HuH-7.5 (cell line): ENCODE results near the gene TULP4.
"Not testable (repeated sequence)": the region's sequence is repeated elsewhere in the genome, so short reads cannot be mapped to it uniquely, and the experiment has no call there.

ENCODE experiments used
- DNase-seq: peaks from one replicate; pipeline ENCODE4 v3.0.0; 2011; ENCODE audit warnings: low spot score

The TULP4 gene

DNA sequence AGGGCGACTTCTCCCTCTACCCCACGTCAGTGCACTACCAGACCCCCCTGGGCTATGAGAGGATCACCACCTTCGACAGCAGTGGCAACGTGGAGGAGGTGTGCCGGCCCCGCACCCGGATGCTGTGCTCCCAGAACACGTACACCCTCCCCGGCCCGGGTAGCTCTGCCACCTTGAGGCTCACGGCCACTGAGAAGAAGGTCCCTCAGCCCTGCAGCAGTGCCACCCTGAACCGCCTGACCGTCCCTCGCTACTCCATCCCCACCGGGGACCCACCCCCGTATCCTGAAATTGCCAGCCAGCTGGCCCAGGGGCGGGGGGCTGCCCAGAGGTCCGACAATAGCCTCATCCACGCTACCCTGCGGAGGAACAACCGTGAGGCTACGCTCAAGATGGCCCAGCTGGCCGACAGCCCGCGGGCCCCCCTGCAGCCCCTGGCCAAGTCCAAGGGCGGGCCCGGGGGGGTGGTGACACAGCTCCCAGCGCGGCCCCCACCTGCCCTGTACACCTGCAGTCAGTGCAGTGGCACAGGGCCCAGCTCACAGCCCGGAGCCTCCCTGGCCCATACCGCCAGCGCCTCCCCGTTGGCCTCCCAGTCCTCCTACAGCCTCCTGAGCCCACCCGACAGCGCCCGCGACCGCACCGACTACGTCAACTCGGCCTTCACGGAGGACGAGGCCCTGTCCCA, 190.1 kb downstream of the TULP4 start:
- DNase-seq = no peak

DNA sequence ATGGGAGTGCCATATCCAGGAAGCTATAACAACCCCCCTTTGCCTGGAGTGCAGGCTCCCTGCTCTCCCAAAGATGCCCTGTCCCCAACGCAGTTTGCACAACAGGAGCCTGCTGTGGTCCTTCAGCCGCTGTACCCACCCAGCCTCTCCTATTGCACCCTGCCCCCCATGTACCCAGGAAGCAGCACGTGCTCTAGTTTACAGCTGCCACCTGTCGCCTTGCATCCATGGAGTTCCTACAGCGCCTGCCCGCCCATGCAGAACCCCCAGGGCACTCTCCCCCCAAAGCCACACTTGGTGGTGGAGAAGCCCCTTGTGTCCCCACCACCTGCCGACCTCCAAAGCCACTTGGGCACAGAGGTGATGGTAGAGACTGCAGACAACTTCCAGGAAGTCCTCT, 191.0 kb downstream of the TULP4 start:
- no peak for DNase-seq

DNA sequence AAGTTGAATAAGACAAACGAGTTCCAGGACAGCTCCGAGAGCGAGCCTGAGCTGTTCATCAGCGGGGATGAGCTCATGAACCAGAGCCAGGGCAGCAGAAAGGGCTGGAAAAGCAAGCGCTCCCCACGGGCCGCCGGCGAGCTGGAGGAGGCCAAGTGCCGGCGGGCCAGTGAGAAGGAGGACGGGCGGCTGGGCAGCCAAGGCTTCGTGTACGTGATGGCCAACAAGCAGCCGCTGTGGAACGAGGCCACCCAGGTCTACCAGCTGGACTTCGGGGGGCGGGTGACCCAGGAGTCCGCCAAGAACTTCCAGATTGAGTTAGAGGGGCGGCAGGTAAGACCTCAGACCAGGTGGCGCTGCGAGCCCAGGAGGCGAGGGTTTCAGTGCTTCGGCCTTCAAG, 191.6 kb downstream of the TULP4 start:
- DNase-seq = no peak

DNA sequence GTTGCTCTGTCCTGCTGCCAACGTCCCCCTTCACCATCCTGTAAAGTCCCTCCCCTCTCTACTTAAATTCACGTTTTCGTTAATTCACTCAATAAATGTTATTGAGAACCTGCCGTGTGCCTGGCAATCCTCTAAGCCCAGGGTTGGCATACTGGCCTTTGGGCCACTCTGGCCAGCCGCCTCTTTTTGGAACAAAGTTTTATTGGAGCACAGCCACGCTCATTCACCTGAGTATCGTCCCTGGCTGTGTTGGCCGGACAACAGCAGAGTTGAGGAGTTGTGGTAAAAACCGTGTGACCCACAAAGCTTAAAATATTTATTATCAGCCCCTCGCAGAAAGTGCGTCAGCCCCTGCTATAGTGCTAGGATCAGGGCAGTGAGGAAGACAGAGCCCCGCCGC, 192.9 kb downstream of the TULP4 start:
- DNase-seq = no peak

DNA sequence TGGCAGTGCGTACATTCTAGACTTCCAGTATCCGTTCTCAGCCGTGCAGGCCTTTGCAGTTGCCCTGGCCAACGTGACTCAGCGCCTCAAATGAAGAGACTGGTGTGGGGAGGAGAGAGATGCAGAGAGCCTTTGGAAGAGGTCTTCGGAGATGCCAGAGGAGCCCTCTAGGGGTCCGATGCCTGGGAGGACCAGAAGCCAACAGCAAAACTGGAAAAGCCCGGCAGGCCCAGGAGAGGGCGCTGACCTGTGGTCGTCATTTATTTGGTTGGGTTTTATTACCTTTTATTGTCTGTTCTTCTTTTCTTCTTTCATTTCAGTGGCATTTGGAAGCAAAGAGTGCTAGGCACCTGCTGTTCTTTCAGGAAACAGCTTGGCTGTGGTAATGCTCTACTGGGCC, 194.3 kb downstream of the TULP4 start:
- DNase-seq = peak; percentile 47

DNA sequence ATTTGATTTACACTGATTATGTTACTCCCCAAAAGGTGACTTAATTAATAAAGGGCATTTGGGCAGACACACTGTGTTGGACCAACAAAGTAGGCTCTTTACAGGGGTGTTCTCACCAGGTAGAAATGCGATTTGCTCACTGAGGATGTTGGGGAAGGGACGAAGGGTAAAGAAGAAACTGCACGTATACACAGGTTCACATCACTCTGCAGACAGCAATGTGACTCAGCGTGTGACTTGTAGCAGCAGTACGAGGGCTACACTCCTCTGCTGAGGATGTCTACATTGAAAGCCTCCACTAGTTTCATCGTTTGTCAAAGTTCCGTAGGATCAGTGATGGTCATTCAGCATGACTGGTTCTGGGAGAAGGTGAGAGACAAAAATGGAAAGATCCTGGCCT, 194.9 kb downstream of the TULP4 start:
- no peak for DNase-seq

DNA sequence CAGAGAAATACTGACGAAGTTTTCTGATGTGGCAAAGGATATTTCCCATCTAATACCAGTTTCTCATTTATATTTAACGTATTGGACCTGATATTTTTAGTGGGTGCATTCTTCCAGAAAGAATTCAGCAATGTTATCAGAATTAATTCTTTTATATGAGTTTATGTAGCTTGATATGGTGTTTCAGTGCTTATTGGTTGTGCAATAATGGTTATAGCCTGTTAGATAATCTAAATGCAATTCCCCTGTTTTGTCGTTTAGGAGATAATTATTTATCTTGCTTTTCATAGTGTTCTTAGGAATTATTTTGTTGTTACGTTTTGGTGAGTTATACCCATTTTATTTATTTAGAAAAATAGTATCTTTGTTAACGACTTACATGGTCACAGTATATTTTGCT, 196.2 kb downstream of the TULP4 start:
- DNase-seq = no peak

DNA sequence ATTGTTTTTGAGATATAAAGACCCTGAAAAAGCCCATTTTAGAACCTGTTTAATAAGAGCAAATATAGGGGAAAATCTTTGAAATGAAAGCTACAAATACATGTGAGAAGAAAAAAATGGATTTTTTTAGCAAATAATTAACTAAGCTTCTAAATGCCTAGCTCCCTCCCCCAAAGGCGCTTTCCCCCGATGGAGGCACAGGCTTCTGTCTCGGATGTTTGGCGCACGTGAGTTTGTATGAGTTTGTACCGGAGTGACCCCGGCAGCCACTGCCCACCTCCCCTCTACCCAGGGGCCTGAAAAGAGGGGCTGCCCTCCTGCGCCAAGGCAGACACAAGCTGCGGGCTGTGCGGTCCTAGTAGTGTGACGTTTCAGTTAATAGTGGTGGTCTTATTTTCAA, 197.2 kb downstream of the TULP4 start:
- peak; percentile 85 for DNase-seq

DNA sequence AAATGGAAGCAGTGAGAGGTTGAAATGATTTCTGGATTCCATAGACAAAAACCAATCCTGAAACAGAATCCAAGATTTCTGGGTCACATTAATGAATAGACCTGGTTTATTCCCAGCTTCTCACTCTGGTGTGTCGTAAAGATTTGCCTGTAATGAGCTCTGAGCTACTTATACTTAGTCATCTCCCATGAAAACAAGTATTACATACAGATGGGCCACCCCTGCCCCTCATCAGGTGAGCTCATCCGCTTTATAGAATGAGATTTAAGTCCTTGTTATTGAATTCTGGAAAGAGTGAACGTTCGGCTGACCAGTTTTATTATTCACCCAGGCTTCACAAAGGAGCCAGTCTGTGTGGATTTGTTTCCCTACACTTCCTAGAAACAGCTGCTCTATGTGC, 200.5 kb downstream of the TULP4 start:
- DNase-seq = no peak

DNA sequence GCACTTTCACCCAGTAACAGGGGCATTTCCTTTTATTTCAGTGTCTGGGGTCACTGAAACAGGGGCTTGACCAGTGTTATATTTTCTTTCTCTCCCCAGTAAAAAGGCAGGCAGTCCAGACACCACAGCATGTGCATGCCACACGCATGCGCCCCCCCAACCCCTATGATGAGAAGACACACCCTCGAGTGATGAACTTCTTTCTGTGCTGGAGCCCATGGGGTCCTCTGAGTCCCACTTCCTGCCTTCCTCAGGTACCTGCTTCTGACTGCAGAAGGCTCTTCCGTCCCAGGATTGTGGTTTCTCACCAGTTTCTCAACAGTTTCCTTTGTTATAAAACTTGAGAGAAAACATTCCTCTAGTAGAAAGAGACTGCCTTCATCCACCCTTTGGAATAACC, 201.9 kb downstream of the TULP4 start:
- no peak for DNase-seq

DNA sequence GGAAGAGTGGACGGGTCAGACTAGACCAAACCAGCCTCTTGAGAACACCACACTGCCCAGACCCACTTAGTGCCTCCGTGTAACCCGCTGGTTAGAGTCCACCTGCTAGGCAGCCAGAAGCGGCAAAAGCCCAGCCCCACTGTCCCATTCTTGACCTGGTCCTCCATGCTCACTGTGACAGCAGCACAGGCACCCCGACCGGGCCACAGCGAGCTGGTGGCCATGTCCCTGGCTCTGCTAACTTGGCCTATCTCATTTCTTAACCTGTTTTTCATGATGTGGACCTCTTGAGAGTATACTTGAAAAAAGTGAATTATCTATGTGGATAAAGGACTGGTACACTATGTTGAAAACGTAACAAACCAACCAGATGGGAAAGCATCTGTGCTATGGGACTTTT, 202.7 kb downstream of the TULP4 start:
- no peak for DNase-seq

DNA sequence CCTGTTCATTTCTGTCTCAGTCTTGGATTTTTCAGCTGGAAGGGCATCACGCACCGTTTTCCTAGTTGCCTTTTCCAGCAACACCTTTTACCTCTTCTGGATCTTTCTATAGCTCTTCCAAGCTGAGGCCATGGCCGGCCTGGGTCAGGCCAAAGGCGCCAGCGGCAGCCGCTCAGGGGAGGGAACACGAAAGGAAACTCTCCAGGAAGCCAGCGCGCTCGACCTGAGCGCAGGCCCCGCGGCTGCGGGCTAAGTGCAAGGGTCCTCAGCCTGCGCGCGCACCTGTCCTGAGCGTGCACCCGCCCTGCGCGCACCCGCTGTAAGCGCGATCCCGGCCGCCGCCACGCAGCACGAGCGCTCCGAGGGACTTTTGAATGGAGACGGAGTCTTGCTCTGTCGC, 203.8 kb downstream of the TULP4 start:
- no peak for DNase-seq

DNA sequence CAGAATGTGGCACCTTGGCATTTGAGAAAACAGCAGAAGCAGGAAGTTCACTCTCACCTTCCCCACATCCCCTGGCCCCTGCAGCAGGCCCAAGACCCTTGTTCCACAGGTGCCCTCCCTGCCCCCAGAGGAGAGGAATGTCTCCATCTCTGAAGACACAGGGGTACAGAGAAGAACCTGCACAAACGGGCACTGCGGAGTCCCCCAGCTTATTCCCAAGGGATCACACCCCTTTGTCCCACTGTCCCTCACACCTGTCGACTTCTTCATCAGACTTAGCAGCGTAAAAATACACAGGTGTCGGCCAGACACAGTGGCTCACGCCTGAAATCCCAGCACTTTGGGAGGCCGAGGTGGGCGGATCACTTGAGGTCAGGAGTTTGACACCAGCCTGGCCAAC, 204.8 kb downstream of the TULP4 start:
- DNase-seq = no peak

DNA sequence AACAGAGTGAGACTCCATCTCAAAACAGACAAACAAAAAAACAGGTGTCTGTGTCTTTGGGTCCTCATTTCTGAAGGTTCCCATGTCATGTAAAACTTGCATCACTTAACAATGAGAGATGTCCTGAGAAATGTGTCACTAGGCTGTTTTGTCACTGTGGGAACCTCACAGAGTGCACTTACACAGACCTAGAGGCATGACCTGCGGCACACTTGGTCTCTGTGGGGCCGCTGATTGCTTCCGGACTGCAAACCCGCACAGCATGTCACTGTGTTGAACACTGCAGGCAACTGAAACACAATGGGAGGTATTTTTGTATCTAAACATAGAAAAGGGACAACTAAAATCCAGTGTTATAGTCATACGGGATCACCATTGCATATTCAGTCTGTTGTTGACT, 205.3 kb downstream of the TULP4 start:
- DNase-seq = no peak

DNA sequence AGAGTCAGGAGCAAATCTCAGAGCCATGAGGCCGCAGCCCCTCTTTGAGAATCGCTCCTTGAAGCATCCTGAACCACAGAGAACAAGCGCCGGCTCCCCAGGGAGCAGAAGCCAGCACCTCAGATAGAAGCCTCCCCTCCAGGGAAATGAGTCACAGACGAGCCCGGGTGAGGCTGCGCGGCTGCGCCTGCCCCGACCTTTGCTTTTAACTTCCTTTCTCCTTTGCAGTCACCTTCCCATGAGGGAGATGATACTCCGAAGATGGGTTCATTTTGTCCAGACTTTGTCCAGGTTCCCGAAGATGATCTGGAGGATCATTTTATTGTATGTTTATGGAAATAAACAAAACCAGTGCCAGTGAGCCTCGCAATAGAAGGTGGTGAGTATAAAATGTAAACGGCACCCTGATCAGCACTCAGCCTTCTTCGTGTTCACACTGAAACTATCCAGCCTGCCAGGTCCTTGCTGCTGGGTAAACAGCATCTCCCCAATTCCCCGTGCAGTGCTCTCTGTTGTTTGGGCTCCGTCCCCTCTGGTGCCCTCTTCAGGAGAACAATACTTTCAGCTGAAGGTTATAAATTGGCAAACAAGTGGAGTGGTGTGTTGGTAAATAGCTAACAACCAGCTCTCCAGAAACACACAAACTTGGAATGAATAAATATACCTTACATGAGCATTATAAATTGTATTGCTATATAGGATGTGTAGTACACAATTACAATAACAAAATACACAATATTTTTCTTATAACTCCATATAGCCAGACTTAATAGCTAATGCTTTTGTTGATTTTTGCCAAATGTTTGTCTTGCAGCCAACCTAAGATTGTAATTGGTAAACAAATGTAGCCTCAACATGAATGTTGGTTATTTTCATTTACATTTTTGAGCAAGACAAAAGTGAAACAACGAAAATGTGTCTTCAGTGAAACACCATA, 206.2 kb downstream of the TULP4 start:
- DNase-seq = peak; percentile 44

DNA sequence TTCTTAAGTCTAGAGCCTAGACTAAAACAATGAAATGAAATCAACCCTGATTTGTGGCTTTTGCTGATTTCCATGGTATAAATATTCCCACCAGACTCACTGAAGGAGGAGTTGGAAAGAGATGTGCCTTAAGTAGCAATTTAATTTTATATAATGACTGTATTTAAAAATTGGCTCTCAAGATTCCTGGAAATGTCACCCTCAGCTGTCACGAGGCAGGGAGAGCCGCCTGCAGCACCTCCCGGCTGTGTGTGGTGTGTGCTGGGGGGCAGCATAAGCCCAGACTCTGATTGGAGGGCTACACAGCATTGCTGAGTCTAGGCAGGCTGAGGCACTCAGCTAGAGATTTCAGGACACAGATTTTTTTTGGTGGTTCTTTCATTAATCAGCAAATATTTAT, 207.0 kb downstream of the TULP4 start:
- DNase-seq = no peak

DNA sequence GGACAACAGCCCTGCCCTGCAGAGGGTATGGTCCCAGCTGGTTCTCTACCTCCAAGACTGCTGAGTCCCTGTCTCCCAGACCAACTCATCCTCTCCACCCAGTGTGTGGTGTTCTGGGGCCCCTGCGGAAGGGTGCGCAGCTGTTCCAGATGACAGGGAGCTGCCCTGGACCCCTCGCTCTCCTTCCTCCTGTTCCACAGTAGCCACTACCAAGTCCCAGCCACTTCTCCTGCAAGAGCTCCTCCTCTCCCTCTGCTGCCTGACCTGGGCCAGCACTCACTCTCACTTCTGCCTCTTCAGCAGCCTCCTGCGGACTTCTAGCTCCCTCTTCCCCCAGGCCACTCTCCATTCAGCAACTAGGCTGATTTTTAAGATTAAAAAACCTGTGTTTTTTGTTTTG, 207.5 kb downstream of the TULP4 start:
- no peak for DNase-seq

DNA sequence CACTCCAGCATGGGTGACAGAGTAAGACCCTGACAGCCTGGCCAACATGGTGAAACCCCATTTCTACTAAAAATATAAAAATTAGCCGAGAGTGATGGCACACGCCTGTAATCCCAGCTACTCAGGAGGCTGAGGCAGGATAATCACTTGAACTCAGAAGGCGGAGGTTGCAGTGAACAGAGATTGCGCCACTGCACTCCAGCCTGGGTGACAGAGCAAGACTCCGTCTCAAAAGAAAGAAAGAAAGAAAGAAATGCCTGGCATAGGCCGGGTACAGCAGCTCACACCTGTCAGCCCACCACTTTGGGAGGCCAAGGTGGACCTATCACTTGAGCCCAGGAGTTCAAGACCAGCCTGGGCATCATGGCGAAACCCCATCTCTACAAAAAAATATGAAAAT, 208.7 kb downstream of the TULP4 start:
- not testable (repeated sequence) for DNase-seq

DNA sequence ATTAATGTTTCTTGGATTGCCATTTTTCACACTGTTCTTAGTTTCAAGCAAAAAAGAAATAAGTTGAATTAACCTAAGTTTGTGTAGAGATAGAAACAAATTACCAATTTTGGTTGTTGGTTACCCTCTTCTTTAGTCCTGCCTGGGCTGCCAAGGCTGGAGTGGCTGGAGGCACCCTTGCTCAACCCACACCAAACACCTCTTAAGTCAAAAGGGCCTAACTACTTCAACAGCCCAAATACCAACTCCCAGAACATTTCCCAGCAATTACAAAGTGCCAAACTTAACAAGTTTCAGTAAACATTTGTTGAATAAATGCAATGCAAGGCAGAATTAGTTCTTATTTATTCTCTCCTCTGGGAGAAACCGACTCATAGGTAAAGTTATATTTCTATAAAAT, 209.5 kb downstream of the TULP4 start:
- no peak for DNase-seq

DNA sequence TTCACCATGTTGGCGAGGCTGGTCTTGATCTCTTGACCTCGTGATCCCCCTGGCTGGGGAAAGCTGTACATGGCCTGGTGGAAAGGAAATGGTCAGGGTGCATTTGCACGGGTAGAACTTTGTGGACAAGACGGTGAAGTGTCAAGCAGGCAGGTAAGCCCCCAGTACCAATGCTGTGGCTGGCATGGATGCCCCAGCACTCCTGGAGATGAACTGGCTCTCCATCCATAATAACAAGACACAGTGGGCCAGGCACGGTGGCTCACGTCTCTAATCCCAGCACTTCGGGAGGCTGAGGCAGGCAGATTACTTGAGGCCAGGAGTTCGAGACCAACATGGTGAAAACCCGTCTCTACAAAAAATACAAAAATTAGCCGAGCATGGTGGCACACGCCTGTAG, 210.4 kb downstream of the TULP4 start:
- no peak for DNase-seq

DNA sequence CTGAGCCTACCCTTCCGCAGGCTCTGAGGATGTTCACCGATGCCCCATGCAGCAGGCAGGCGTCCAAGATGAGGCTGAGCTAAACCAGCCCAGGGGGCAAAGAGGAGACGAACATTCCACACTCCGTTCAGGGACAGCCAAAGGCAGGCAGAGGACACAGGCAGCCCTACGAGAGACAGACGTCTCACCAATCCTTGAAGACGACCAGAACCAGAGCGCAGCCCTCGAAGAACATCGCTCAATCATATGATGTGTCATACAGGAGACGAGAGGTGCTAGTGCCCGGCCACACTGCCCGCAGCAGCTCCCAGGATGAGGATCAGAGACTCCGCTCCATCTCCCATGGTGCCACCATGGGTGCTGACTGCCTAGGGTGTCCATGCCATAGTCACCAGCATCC, 212.0 kb downstream of the TULP4 start:
- DNase-seq = no peak

DNA sequence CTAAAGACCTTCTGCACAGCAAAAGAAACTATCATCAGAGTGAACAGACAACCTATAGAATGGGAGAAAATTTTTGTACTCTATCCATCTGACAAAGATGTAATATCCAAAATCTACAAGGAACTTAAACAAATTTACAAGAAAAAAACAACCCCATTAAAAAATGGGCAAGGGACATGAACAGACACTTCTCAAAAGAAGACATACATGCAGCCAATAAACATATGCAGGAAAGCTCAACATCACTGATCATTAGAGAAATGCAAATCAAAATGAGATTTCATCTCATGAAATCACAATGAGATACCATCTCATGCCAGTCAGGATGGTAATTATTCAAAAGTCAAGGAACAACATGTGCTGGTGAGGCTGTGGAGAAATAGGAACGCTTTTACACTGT, 215.6 kb downstream of the TULP4 start:
- not testable (repeated sequence) for DNase-seq

DNA sequence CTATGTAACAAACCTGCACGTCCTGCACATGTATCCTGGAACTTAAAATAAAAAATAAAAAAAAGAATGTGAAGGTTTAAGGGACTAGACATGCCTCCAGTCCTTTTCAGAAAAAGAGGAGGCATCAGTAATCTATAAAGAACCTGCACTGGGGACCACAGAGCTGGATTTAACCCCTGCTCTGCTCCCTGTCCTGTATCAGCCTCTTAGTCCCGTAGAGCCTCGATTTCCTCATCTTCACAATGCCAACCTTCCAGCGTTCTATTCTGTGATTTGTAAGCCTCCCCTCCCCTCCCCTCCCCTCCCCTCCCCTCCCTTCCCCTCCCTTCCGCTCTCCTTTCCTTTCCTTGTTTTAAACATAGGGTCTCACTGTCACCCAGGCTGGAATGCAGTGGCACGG, 216.6 kb downstream of the TULP4 start:
- no peak for DNase-seq

DNA sequence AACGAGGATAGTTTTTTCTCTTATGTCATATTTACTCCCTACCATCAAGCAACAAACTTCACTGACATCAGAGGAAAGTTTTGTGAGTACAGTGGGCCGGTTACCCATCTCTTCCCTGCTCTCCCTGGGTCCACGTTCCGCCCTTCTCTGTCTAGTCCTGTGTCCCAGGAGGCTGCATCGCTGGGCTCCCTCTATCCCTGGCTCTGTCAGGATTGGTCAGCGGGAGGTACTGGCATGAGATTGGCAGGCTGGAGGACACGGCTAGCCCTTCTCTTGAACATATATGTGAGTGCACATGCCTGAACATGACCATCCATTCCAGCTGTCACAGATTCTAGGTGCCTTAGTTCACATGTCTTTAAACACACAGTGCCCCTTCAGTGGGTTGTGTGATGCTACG, 217.4 kb downstream of the TULP4 start:
- no peak for DNase-seq
